ENCODE measurements around the gene CD37.
"Not testable (repeated sequence)": the region's sequence is repeated elsewhere in the genome, so short reads cannot be mapped to it uniquely, and the experiment has no call there.

The CD37 gene

GRCh38 chr19:49335071-49335783 is at the start of gene CD37:
TSS of gene CD37 (plus strand) at chr19:49335406. CDS start at chr19:49335541, 135 bp downstream.
- no peak for DNase-seq

- DNase-seq = no peak
Observed at GRCh38 chr19:49287141-49287770, 48.0 kb upstream of the CD37 start.

- not testable (repeated sequence) for DNase-seq
Observed at GRCh38 chr19:49288205-49288604, 47.0 kb upstream of the CD37 start.

DNA sequence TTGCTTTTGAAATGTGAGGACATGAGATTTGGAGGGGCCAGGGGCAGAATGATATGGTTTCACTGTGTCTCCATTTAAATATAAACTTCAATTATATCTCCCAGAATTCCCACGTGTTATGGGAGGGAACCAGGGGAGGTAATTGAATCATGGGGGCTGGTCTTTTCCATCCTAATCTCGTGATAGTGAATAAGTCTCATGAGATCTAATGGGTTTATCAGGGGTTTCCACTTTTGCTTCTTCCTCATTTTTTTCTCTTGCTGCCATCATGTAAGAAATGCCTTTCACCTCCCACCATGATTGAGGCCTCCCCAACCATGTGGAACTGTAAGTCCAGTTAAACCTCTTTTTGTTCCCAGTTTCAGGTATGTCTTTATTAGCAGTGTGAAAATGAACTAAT is 45.9 kb upstream of the CD37 start:
- not testable (repeated sequence) for DNase-seq

DNA sequence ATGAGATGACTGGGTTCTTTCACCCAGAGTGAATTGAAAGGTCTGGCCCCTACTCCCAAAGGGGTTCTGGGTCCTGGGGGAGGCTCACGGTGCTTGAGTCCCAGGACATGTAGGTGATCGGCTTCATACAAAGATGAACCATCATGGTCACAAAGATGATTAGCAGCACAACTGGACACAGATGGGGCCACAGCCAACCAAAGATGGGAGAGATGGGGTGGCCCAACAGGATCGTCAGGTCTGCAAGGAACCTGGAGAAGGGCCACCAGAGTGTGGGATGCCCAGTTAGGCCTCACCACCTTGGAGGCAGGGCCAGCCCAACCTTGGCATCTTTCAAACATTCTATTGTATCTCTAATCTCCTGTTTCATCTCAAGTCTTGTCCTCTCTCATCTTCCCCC is 44.7 kb upstream of the CD37 start:
- no peak for DNase-seq

GRCh38 chr19:49294401-49294800 is 40.8 kb upstream of the CD37 start:
- no peak for DNase-seq

DNA sequence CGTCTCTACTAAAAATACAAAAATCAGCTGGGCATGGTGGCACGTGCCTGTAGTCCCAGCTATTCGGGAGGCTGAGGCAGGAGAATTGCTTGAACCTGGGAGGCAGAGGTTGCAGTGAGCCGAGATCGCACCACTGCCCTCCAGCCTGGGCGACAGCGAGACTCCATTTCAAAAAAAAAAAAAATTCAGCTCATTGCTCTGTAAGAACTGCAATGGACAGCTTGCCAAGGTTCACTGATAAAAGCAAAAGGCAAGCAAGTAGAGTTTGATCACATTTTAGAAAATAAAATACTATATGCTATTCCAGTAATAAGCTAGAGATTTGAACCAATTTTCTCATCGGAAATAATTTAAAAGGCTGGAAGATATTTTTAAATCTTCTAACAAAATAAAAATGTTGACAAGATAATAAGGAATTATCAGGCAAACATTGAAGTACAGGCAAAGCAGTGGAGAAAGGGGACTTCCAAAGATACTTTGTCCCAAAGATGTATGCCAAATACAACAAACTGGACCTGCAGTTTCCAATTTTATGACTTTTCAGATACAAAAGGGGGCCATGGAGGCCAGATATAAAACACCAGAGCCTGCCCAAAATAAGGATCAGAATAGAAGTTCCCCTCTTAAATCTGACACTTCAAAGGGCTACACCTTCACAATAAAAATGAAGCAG is 39.9 kb upstream of the CD37 start:
- no peak for DNase-seq

DNA sequence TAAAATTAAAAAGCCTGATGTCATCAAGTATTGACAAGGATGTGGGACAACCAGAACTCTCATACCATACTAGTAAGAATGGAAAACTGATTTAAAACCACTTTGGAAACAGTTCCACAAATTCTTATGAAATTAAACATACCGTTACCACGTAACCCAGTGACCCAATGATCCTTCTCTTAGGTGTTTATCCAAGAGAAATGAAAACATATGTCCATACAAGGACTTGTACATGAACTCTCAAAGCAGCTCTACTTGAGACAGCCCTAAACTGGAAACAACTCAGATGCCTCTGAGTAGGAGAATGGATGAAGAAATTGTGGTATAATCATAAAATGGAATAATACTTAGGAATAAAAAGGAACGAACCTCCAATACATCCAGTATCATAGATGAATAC is 37.8 kb upstream of the CD37 start:
- DNase-seq = no peak

DNA sequence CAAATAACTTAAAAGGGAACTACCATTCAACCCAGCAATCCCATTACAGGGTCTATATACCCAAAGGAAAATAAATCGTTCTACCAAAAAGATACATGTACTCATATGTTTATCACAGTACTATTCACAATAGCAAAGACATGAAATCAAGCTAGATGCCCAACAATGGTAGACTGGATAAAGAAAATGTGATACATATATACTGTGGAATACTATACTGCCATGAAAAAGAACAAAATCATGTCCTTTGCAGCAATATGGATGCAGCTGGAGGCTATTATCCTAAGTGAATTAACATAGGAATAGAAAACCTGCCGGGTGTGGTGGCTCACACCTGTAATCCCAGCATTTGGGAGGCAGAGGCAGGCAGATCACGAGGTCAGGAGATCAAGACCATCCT is 36.6 kb upstream of the CD37 start:
- DNase-seq = not testable (repeated sequence)

- peak; percentile 75 for DNase-seq
Observed at GRCh38 chr19:49301165-49301865, 33.9 kb upstream of the CD37 start.

DNA sequence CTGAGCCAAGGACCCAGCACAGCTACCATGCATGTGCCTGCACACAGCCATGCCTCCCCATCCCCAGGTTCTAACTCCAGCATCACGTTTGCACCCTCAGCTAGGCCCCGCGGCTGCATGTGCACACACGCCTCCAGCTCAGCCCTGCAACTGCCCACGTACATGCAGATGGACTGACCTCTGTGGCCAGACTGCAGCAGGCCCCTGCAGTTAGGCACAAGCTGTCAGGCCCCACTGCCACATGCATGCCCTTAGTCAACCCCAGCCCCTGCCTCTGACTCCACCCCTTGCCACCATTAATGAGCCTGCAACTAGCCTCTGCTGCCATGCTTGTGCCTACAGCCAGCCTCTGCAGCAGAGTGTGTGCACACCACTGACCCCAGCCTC is 33.3 kb upstream of the CD37 start:
- no peak for DNase-seq

DNA sequence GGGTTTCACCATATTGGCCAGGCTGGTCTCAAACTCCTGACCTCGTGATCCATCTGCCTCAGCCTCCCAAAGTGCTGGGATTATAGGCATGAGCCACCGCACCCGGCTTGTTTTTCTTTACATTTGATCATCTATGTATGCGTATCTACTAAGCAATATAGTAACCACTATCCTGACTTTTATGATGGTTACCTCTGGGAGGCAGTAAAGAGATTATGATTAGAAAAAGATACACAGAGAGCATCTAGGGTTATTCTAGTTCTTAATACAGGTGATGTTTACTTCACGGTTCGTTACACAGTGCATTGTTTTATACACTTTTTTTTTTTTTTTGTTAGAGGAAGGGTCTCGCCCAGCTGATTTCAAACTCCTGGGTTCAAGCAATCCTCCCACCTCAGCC is 28.5 kb upstream of the CD37 start:
- DNase-seq = not testable (repeated sequence)

- DNase-seq = no peak
Observed at GRCh38 chr19:49309087-49309486, 26.1 kb upstream of the CD37 start.

DNA sequence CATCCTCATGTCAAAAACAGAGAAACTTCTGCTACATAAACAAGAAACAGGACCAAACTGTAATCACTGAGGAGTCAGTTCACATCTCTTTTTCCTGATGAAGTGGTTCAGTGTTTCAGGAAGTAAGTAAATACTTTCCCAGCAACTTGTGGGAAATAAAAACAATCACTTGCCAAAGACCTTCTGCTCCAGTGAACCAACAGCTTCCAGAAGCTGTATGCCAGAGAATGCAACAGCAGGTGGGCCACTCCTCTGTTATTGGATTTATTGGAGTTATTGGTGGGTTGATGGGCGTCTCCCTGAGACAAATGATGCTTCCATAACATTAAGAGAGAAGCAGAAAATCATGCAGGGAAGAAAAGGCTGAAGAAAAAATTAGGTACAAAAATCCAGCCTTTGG is 20.1 kb upstream of the CD37 start:
- no peak for DNase-seq

DNA sequence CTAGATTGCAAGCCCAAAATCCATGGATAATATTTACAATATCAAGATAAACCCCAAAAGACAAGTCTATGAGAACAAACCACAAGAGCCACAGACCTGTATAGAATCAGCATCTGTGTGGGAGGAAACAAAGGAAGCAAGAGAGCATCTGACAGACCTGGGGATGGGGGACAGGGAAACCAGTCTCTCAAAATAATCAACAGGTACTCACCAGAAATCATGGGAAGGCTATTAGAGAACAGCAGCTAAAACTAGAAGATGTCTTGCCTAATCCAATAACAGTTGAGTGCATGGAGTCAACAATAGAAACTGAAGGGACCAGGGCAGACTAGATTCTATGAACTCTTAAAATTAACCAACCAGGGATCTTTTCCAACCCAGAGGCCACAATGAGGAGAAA is 18.9 kb upstream of the CD37 start:
- no peak for DNase-seq

DNA sequence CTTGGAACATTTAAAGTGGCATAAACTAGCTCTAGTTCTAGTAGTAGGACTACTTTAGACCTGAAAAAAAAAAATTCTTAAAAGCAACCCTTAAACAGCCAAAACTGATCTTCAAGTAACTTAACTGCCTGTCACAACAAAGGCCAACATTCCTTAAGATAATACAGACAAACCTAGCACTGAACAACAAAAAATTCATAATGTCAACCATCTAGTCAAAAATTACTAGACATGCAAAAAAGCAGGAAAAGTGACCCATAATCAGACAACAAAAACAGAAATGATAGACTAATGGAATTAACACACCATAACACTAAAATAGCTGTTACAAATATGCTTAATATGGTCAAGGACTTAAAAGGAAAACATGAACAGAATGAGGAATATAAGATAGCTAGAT is 16.9 kb upstream of the CD37 start:
- no peak for DNase-seq

GRCh38 chr19:49324801-49325576 is 10.2 kb upstream of the CD37 start, which contains the start of gene SLC6A16:
TSS of gene SLC6A16 (minus strand) at chr19:49325191. CDS start at chr19:49311347, 13,844 bp downstream.
- DNase-seq = no peak

DNA sequence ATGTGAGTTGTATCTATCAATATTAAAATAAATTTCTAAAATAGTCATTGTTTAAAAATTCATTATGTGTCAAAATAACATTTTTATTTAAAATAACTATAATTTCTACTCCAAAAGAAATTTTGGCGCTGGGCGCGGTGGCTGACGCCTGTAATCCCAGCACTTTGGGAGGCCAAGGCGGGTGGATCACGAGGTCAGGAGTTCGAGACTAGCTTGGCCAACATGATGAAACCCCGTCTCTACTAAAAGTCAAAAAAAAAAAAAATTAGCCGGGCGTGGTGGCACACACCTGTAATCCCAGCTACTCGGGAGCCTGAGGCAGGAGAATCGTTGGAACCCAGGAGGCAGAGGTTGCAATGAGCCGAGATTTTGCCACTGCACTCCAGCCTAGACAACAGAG is 9.4 kb upstream of the CD37 start:
- not testable (repeated sequence) for DNase-seq

- DNase-seq = no peak
Observed at GRCh38 chr19:49326165-49326704, 9.0 kb upstream of the CD37 start.

GRCh38 chr19:49327878-49328544 is 7.2 kb upstream of the CD37 start:
- DNase-seq = no peak

DNA sequence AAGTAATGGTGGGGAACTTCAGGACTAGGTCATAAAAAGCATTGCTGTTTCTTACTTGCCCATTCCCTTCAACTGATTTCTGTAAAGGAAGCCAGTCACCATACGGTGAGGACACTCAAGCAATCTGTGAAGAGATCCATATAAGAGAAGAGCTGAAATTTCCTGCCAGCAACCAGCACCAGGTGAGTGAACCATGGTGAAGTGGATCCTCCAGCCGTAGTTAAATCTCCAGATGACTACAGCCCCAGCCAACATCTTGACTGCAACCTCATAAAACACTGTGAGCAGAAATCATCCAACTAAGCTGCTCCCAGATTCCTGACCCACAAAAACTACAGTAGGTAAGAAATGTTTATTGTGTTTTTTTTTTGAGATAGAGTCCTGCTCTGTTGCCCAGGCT is 6.5 kb upstream of the CD37 start:
- DNase-seq = no peak

DNA sequence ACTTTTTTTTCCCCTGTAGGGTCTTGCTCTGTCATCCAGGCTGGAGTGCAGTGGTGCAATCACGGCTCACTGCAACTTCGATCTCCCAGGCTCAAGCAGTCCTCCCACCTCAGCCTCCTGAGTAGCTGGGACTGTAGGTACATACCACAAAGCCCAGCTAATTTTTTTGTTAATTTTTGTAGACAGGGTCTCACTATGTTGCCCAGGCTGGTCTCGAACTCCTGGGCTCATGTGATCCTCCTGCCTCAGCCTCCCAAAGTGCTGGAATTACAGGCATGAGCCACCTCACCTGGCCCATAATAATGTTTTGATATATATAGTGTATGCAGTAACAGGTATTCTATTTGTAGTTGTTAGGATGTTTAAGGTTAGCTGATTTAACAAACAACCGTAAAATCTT is 4.0 kb upstream of the CD37 start:
- DNase-seq = not testable (repeated sequence)
